Neural crest cell (in vitro differentiated cells): ENCODE data around the gene RNF168. TPM values are rescaled to one million over a fixed set of nuclear protein-coding genes. Genes with fewer than 3 reads are reported as not detected.

ENCODE experiments used
- DNase-seq: peaks from one replicate; pipeline ENCODE4 v3.0.0; 2021; ENCODE audit warnings: low read depth, mixed read lengths, low spot score
- H3K27ac Mint-ChIP-seq: one replicate; pipeline ENCODE4 v1.8.0; 2021; ENCODE audit warnings: mild to moderate bottlenecking, mixed read lengths; ENCODE audit not compliant: unreplicated experiment
- H3K27me3 Mint-ChIP-seq: 2 replicates; pipeline ENCODE4 v1.8.0; 2021; ENCODE audit warnings: low read depth, mild to moderate bottlenecking, mixed read lengths
- H3K36me3 Mint-ChIP-seq: 2 replicates; pipeline ENCODE4 v1.8.0; 2021; ENCODE audit warnings: low read depth, mild to moderate bottlenecking, mixed read lengths
- H3K4me1 Mint-ChIP-seq: 2 replicates; pipeline ENCODE4 v1.8.0; 2021; ENCODE audit warnings: mixed read lengths
- H3K4me3 Mint-ChIP-seq: one replicate; pipeline ENCODE4 v1.8.0; 2021; ENCODE audit warnings: mild to moderate bottlenecking, mixed read lengths
- H3K9me3 Mint-ChIP-seq: 2 replicates; pipeline ENCODE4 v1.8.0; 2021; ENCODE audit warnings: mixed read lengths
- total RNA-seq: library from RNA; stranded (reverse); gene quantifications from 2 replicates; pipeline ENCODE4 v1.2.1, GENCODE V29; 2021
- TF ChIP-seq, protein P1 (sequence below): fragments of 200-600 bp; sonication (generic); conservative IDR thresholded peaks from 2 replicates; pipeline ENCODE4 v1.5.0; 2021; ENCODE audit warnings: antibody characterized with exemption, mild to moderate bottlenecking

The RNF168 gene
- total RNA-seq, 1 donor from 2014 or later: 40.7 TPM

DNA sequence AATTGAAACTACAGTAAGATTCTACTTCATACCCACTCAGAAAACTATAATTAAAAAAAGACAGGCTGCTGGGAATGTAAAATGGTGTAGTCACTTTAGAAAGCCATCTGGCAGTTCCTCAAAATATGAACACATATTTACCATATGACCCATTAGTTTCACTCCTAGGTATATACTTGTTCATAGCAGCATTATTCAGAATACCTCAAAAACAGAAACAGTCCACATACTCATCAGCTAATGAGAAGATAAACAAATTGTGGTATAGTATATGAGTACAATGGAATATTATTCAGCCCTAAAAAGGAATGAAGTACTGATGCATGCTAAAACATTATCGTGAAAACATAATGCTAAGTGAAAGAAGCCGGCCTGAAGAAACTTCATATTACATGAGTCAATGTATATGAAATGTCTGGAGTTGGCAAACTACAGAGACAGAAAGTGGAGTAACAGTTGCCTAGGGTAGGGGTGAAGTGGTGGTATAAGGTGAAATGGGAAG, 41.0 kb upstream of the RNF168 start:
- no peaks in the 10 kb centered on the region for H3K4me1 Mint-ChIP-seq

DNA sequence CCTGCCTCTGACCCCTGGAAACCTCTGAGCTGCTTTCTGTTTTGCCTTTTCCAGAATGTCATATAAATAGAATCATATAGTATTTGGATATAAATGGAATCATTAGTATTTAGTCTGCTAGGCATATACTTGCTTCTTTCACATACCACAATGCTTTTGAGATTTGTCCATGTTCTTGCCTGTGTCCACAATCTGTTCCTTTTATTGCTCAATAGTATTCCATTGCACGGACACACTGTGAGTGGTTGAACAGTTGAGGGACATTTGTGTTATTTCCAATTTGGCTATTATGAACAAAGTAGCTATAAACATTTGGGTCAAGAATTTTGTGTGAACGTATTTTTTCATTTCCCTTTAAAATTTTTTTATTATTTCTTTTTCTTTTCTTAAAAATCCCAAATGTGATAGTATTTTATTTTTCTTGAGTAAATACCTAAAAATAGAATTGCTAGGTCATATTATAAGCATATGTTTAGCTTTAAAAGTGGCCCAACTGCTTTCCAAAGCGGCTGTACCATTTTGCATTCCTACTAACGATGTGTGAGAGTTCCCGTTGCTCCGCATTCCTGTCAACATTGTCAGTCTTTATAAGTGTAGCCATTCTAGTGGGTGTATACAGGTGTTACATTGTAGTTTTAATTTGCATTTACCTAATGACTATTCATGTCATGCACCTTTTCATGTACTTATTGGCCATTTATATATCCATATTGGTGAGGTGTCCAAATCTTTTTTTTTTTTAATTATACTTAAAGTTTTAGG, 38.3 kb upstream of the RNF168 start:
- no peak overlapping the region for H3K27ac Mint-ChIP-seq
- H3K9me3 Mint-ChIP-seq: no peaks in the 10 kb centered on the region
- H3K36me3 Mint-ChIP-seq: no peaks in the 10 kb centered on the region
- no peaks in the 10 kb centered on the region for H3K4me1 Mint-ChIP-seq
- TF ChIP-seq, protein P1, sequence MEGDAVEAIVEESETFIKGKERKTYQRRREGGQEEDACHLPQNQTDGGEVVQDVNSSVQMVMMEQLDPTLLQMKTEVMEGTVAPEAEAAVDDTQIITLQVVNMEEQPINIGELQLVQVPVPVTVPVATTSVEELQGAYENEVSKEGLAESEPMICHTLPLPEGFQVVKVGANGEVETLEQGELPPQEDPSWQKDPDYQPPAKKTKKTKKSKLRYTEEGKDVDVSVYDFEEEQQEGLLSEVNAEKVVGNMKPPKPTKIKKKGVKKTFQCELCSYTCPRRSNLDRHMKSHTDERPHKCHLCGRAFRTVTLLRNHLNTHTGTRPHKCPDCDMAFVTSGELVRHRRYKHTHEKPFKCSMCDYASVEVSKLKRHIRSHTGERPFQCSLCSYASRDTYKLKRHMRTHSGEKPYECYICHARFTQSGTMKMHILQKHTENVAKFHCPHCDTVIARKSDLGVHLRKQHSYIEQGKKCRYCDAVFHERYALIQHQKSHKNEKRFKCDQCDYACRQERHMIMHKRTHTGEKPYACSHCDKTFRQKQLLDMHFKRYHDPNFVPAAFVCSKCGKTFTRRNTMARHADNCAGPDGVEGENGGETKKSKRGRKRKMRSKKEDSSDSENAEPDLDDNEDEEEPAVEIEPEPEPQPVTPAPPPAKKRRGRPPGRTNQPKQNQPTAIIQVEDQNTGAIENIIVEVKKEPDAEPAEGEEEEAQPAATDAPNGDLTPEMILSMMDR: no peak
- H3K27me3 Mint-ChIP-seq: peaks cover 2% of the 10 kb centered on the region
- no peak overlapping the region for H3K4me3 Mint-ChIP-seq
- no peak for DNase-seq

More for the DNA sequence above, 41.0 kb upstream of the RNF168 start:
- Mint-ChIP-seq H3K36me3 (peaks cover 5% of the 10 kb centered on the region), H3K27me3 (no peaks in the 10 kb centered on the region), H3K9me3 (peaks cover 8% of the 10 kb centered on the region), H3K4me3 (no peak overlapping the region), H3K27ac (no peak overlapping the region)
- TF ChIP-seq, protein P1: no peak
- DNase-seq: no peak

DNA sequence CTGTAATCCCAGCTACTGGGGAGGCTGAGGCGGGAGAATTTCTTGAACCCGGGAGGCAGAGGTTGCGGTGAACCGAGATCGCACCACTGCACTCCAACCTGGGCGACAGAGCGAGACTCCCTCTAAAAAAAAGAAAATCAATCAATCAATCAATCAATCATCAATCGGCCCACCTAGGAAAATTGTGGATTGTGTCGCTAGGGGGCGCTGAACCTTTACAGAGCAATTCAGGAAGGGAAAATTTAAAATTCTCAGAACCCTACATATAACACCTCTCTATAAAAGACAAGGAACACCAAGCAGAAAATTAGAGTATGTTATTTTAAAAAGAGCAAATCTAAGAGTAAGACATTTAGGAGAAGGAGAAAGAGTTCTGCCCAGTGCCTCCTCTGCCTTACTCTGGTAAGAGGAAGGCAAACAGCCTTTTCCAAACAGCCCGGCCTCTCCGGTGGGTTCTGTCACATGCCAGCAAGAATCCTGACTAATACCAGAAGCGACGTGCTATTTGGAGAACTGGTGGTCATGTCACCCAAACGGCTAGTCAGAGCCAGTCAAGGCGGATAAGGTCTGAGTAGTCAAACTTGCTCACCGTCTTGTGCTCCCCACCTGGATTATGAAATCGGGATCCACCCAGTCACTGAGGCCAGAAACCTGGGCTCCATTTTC, 33.9 kb upstream of the RNF168 start:
- peaks cover 16% of the 10 kb centered on the region for H3K27me3 Mint-ChIP-seq
- TF ChIP-seq, protein P1: peak; percentile 72
- H3K9me3 Mint-ChIP-seq: no peaks in the 10 kb centered on the region
- H3K4me3 Mint-ChIP-seq: no peak overlapping the region
- H3K27ac Mint-ChIP-seq: no peak overlapping the region
- H3K4me1 Mint-ChIP-seq: peaks cover 14% of the 10 kb centered on the region
- H3K36me3 Mint-ChIP-seq: no peaks in the 10 kb centered on the region
- peak; percentile 50 for DNase-seq

DNA sequence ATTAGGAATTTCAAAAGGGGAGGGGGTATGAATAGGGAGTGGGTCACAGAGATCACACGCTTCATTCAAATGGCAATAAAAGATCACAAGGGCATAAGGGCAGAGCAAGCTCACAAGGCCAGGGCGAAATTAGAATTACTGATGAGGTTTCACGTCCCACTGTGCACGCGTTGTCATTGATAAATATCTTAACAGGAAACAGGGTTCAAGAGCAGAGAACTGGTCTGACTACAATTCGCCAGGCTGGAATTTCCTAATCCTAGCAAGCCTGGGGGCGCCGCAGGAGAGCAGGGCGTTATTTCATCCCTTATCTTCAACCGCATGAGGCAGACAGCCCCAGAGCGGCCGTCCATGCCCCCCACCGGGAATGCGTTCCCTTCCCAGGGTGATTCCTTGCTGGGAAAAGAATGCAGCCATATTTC, 29.7 kb upstream of the RNF168 start:
- H3K27ac Mint-ChIP-seq: no peak overlapping the region
- H3K9me3 Mint-ChIP-seq: peaks cover 4% of the 10 kb centered on the region
- H3K4me1 Mint-ChIP-seq: peaks cover 14% of the 10 kb centered on the region
- no peak overlapping the region for H3K4me3 Mint-ChIP-seq
- peaks cover 4% of the 10 kb centered on the region for H3K36me3 Mint-ChIP-seq
- H3K27me3 Mint-ChIP-seq: peaks cover 29% of the 10 kb centered on the region
- DNase-seq: no peak
- TF ChIP-seq, protein P1: no peak

DNA sequence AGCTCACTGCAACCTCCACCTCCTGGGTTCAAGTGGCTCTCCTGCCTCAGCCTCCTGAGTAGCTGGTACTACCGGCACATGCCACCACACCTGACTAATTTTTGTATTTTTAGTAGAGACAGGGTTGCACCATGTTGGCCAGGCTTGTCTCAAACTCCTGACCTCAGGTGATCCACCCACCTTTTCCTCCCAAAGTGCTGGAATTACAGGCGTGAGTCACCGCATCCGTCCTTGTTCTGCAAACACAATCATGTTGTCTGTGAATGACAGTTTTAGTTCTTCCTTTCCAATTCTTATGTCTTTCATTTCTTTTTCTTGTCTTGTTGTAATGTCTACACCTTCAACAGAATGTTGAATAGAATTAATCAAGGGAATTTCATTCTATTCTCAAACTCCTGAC, 27.9 kb upstream of the RNF168 start:
- Mint-ChIP-seq H3K36me3 (peaks cover 4% of the 10 kb centered on the region), H3K27ac (no peak overlapping the region)
- TF ChIP-seq, protein P1: no peak

More for the DNA sequence above, 27.9 kb upstream of the RNF168 start:
- Mint-ChIP-seq H3K9me3 (peaks cover 4% of the 10 kb centered on the region), H3K27me3 (peaks cover 30% of the 10 kb centered on the region), H3K4me3 (no peak overlapping the region), H3K4me1 (peaks cover 14% of the 10 kb centered on the region)
- no peak for DNase-seq
